GM19239 (cell line): ENCODE data around the gene POLR1C.
"Not testable (repeated sequence)": the region's sequence is repeated elsewhere in the genome, so short reads cannot be mapped to it uniquely, and the experiment has no call there.

Source experiments
- DNase-seq: peaks from one replicate; pipeline ENCODE4 v3.0.0; 2011; ENCODE audit warnings: low spot score; ENCODE audit not compliant: insufficient read length
- FAIRE-seq: peaks from 2 replicates; lab custom pipeline; 2011; peaks lifted over from hg19 to GRCh38; lab: Jason Lieb, UNC

The POLR1C gene

GRCh38 chr6:43508481-43509141 is 8.3 kb upstream of the POLR1C start:
- no peak for FAIRE-seq
- DNase-seq: no peak

- FAIRE-seq: no peak
- no peak for DNase-seq
Observed at GRCh38 chr6:43509142-43509983, 7.5 kb upstream of the POLR1C start.

DNA sequence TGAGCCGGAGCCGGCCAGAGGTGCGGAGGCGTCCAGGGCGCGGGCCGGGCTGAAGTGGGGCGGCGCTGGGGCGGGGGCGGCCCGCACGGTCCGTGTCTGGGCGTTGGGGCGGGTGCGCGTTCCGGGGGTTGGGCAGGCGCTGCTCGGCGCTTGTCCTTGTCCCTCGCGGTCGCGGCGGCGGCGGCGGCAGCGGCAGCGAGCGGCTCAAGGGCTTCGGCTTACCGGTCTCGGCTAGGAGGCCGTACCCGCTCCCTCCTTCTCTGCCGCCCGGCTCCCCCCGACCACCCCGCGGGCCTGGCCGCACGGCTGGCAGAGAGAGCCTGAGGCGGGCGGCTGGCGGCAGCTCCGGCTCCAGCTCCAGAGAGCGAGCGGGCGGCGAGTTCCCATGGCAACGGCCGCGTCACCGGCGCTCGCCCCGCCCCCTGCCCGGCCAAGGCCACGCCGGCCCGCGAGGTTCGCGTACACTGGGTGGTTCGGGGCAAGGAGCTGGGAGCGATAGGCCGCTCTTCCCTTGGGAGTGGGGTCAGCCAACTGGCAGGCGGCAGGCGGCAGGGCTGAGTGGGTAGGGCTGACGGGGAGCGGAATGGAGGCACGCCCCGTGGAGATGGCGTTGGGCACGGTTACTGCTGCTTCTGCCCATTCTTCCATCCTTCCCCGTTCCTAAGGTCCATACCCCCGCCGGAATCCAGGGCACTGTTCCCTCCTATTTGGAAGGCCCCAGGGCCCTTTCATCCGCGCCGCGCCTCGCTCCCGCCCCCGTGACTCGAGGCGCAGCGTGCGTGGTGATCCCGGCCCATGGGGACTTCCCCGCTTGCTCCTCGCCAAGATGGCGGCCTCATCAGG is 6.7 kb upstream of the POLR1C start, which contains the start of gene LRRC73:
Gene LRRC73 (minus strand): TSS at position 363 of the 843 bp plus-strand sequence. CDS start 561 bp downstream, outside the sequence.
- peak; percentile 82 for DNase-seq

GRCh38 chr6:43510827-43511163 is 6.1 kb upstream of the POLR1C start:
- DNase-seq (no peak), FAIRE-seq (no peak)

More for the DNA sequence above, 6.7 kb upstream of the POLR1C start, which contains the start of gene LRRC73:
- peak; percentile 71 for FAIRE-seq

- FAIRE-seq (no peak), DNase-seq (no peak)
Observed at GRCh38 chr6:43511824-43512415, 5.0 kb upstream of the POLR1C start.

DNA sequence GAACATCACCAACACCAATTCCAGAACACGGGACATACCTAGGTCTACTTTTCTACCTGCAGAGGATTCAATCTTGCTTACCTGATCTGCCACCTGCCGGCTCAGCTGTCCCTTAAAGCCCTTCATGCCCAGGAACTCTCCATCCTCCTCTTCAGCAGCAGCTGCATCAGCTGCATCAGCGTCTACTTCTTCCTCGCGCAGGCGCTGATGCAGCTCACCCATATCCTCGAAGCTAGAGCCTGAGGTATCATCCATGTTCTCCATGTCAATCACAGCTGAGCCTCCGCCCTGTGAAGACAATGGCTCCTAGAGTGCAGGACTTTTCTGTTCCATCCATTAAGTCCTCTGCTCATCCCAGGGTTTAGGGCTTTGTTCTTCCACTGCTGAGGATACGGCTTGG is 1.1 kb upstream of the POLR1C start:
- no peak for FAIRE-seq
- no peak for DNase-seq

DNA sequence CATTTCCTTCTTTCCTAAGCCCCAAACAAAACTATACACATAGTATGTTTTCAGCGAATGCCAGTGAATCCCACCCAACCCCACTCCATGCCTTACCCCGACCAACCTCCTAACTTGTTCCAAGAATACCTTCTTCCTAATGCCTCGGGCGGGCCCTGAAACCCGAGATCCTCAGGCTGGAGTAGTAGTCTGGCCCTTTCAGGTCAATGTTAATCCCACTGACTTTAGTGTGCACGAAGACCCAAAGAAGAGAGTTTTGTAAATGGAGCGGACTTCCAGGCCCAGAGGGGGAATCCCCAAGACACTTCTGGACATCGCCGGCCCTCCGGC is 557 bp upstream of the POLR1C start:
- FAIRE-seq: no peak

GRCh38 chr6:43517505-43518357 is 842 bp downstream of the POLR1C start:
- DNase-seq: no peak
- peak; percentile 4 for FAIRE-seq

More for the DNA sequence above, 557 bp upstream of the POLR1C start:
- no peak for DNase-seq

GRCh38 chr6:43520097-43520496 is 3.2 kb downstream of the POLR1C start:
- DNase-seq (no peak), FAIRE-seq (no peak)

DNA sequence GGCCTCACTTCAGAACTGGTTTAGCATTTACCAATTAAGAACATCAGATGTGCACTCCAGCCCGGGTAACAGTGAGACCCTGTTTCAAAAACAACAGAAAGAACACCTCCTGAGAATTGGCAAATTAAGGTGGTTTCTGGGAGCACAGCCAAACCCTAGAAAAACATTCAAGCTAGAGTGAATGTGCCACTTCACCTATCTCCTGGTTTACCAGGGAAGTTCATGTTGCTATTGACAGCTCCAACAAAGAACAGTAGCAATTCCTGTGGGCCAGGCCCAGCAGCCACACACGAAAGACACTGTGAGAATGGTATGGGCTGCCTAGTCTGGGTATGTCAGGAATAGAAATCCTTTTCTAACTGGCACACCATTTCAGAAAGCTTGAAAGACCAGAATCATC is 4.9 kb downstream of the POLR1C start:
- DNase-seq: no peak
- FAIRE-seq: no peak

DNA sequence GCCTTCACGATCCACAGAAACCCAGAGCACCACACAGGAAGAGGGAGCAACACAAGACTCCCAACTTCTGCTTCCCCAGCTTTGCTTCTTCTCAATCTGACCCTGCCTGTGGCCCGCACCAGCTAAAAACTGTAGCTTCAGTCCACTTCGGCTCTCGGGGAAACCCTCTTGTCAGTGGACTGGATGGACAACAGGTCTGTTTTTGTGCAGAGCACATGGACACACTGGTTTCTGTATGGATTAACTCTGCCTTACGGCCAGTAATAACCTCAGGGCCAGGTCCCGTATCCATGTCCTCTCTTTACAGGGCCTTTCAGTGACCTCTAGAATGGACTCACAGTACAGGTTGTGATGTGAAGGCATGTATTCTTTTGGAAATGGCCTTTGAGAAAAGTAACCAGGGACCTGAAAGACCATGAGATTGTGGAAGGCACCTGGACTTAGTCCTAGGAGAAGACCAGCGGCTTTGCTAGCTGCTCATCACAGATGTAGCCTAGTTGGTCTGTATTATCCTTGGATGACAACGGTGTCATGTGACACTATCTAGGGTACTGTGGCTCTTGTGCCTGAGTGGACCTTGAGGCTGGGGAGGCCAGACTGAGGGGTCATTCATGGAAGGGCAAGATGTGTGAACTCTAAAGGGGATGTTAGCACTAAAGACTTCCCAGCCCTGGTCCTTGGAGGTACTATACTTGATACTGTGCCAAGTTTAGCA is 5.8 kb downstream of the POLR1C start:
- FAIRE-seq (no peak), DNase-seq (no peak)

GRCh38 chr6:43523284-43523683 is 6.4 kb downstream of the POLR1C start:
- DNase-seq (no peak), FAIRE-seq (no peak)

DNA sequence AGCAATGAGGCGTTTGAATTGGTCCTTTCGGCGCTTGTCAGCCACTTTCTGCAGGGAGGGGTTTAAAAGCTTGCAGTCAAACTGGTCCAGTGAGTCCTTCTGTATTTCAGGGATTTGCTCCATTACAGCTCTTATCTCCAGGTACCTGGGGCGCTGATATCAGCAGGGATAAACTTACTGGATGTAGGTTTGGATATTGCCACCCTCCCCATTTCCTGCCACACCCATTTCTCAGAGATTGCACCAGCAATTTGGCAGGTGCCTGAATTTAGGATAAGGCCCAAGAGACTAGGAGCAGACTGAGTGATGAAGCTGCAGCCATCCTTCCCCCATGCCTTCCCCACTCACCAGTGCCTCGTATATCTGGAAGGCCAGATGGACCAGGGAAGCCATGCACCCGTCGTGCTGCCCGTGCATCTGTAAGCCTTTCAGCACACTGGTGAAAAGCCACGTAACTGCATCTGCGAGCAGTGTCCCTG is 7.6 kb downstream of the POLR1C start:
- FAIRE-seq: no peak
- DNase-seq: no peak

- FAIRE-seq (no peak), DNase-seq (no peak)
Observed at GRCh38 chr6:43532201-43532600, 15.3 kb downstream of the POLR1C start.

- FAIRE-seq, DNase-seq: not testable (repeated sequence)
Observed at GRCh38 chr6:43538986-43539385, 22.1 kb downstream of the POLR1C start.

DNA sequence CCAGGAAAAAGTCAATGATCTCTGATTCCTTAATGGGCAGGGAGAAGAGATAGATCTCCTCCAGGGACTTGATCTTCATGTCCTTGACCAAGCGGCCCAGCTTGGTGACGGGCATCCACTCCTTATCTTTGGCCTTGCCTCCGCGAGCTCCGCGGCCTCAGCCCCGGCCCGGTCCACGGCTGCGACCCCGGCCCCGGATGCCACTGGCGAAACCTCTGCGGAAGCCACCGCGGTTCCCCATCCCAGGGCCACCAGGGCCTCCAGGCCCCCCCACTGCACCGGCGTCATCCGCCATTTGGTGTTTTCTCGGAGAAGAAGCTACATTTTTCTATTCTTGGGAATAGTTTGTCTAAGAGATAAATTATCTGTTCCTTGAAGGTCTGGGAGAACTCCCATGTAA is 22.5 kb downstream of the POLR1C start:
- DNase-seq, FAIRE-seq: not testable (repeated sequence)

- FAIRE-seq (no peak), DNase-seq (no peak)
Observed at GRCh38 chr6:43540507-43540906, 23.6 kb downstream of the POLR1C start.

- FAIRE-seq (peak; percentile 45), DNase-seq (no peak)
Observed at GRCh38 chr6:43541774-43542471, 25.0 kb downstream of the POLR1C start.
